Stimulated activated CD8-positive, alpha-beta memory T cell treated with anti-CD3 and anti-CD28 coated beads, Interleukin-12 subunit alpha, Interleukin-12 subunit beta, amount 100 ng/mL, for 4 hours (primary cell): ENCODE measurements around the gene NOTUM.

Experiments used
- DNase-seq: peaks from one replicate; pipeline ENCODE4 v3.0.0-alpha.2; 2020; ENCODE audit warnings: low read depth

Gene NOTUM

GRCh38 chr17:81977211-81977808 is 16.3 kb upstream of the NOTUM start, which contains the start of gene ASPSCR1:
ASPSCR1 (plus strand) TSS chr17:81977629; CDS start chr17:81977647, 18 bp downstream.
- peak; percentile 83 for DNase-seq

GRCh38 chr17:81976332-81977210 is 15.6 kb upstream of the NOTUM start:
- no peak for DNase-seq

GRCh38 chr17:81973432-81973831 is 12.4 kb upstream of the NOTUM start:
- no peak for DNase-seq

- no peak for DNase-seq
Observed at GRCh38 chr17:81968850-81969812, 8.1 kb upstream of the NOTUM start.

GRCh38 chr17:81968396-81968745 is 7.4 kb upstream of the NOTUM start:
- no peak for DNase-seq

- peak; percentile 78 for DNase-seq
Observed at GRCh38 chr17:81967533-81968395, 6.8 kb upstream of the NOTUM start.

GRCh38 chr17:81967244-81967532 is 6.2 kb upstream of the NOTUM start:
- no peak for DNase-seq

- DNase-seq, result no peak
Observed at GRCh38 chr17:81966343-81967243, 5.6 kb upstream of the NOTUM start.

GRCh38 chr17:81964081-81964849 is 3.3 kb upstream of the NOTUM start:
- no peak for DNase-seq

GRCh38 chr17:81962499-81963441 is 1.8 kb upstream of the NOTUM start:
- no peak for DNase-seq

- DNase-seq, result no peak
Observed at GRCh38 chr17:81961521-81962498, 823 bp upstream of the NOTUM start.

- DNase-seq, result no peak
Observed at GRCh38 chr17:81960130-81960958, 643 bp downstream of the NOTUM start.

GRCh38 chr17:81959362-81960129 is 1.4 kb downstream of the NOTUM start:
- peak; percentile 74 for DNase-seq

- DNase-seq, result no peak
Observed at GRCh38 chr17:81958633-81959342, 2.2 kb downstream of the NOTUM start.
